Measurements from ENCODE around the gene TBC1D21. TPM values are rescaled to one million over a fixed set of nuclear protein-coding genes. Genes with fewer than 3 reads are reported as not detected.
"Not testable (repeated sequence)": the region's sequence is repeated elsewhere in the genome, so short reads cannot be mapped to it uniquely, and the experiment has no call there.

The TBC1D21 gene
- total and polyA plus RNA-seq, 2 of the 8 experiments (the other 6 are each of a cell fraction or from before 2014, with no cell fraction given): not detected

- 87% methylated on average over 8 of the region's 8 CpGs; no CpG with 5 or more reads in 1 of the 2 experiments for WGBS, 2 experiments (ENCODE audit: extremely low coverage in 1 of 2, insufficient coverage in 1 of 2, insufficient read length in 1 of 2, insufficient replicate concordance in 2 of 2, low coverage in 1 of 2, low lambda C conversion rate in 2 of 2, missing lambda C conversion rate in 1 of 2)
- not testable (repeated sequence) for H3K4me1 ChIP-seq (replicated peaks in 1 of 4; ENCODE audit: control insufficient read depth in 3 of 4, insufficient read depth in 4 of 4, low read length in 3 of 4); H2BK120ac ChIP-seq (replicated peaks; ENCODE audit: low read depth, low read length); H3K36me3 ChIP-seq (ENCODE audit: control insufficient read depth in 2 of 4, insufficient read depth in 4 of 4, low read length in 3 of 4); H3K23me2 ChIP-seq (ENCODE audit: low read depth, low read length); H3K79me1 ChIP-seq (ENCODE audit: low read depth, low read length); H3K18ac ChIP-seq (ENCODE audit: extremely low read depth, low read length); H2BK12ac ChIP-seq (ENCODE audit: low read depth, low read length); H3K23ac ChIP-seq (ENCODE audit: insufficient read length); H2BK20ac ChIP-seq (ENCODE audit: low read length); H2AK5ac ChIP-seq (ENCODE audit: low read depth, low read length); H4K91ac ChIP-seq (replicated peaks; ENCODE audit: insufficient read length, low read length); H3K4ac ChIP-seq (replicated peaks; ENCODE audit: insufficient read length, low read depth, low read length); DNase-seq (ENCODE audit: low read depth in 1 of 2, low spot score in 2 of 2); H2BK15ac ChIP-seq (ENCODE audit: low read length); H3K4me2 ChIP-seq (ENCODE audit: insufficient read depth in 1 of 2, low read depth in 2 of 2, low read length in 2 of 2); H4K20me1 ChIP-seq (replicated peaks in 1 of 2; ENCODE audit: control insufficient read depth in 1 of 2, insufficient read depth in 2 of 2, low read length in 2 of 2); H2AFZ ChIP-seq (ENCODE audit: low read length); H3K27me3 ChIP-seq (replicated peaks in 1 of 4; ENCODE audit: control insufficient read depth in 3 of 4, extremely low read depth in 1 of 4, insufficient read depth in 3 of 4, low read length in 3 of 4); H3K14ac ChIP-seq (ENCODE audit: insufficient read length); H4K5ac ChIP-seq (ENCODE audit: insufficient read length, low read depth, low read length); FAIRE-seq; H3K9ac ChIP-seq (replicated peaks in 1 of 4; ENCODE audit: extremely low read depth in 1 of 4, low read depth in 3 of 4, low read length in 3 of 4); H3K4me3 ChIP-seq (ENCODE audit: extremely low read depth in 1 of 4, insufficient read depth in 2 of 4, low read depth in 3 of 4, low read length in 4 of 4); H3K9me3 ChIP-seq (ENCODE audit: insufficient read depth in 2 of 2, low read depth in 1 of 2, low read length in 1 of 2); H3K27ac ChIP-seq (ENCODE audit: low read depth, low read length); H3K56ac ChIP-seq (replicated peaks; ENCODE audit: insufficient read length, low read depth, low read length); H4K8ac ChIP-seq (ENCODE audit: extremely low read depth, insufficient read depth, low read length); H3K79me2 ChIP-seq (ENCODE audit: control insufficient read depth in 1 of 2, insufficient read depth in 2 of 2, low read length in 2 of 2); H2BK5ac ChIP-seq (ENCODE audit: low read depth, low read length)
- POLR2A ChIA-PET (ENCODE audit: partially characterized antibody): interaction anchor here (1.8 kb wide), 1 partner anchor 11 kb away, joined by 9 read pairs; no protein-coding TSS in a partner anchor
- CTCF ChIA-PET (ENCODE audit: partially characterized antibody): interaction anchor here (1.3 to 5.8 kb wide), 7 partner anchors 9 to 41 kb away, joined by 3 to 31 read pairs (median 7); no protein-coding TSS in a partner anchor
Measured at GRCh38 chr15:73938516-73938915, 65.2 kb downstream of the TBC1D21 start.

Other genes with a start within 250 kb of the TBC1D21 start
- 113 TPM in 2 replicates for gene NPTN, start 240.2 kb upstream of the TBC1D21 start, total RNA-seq (2021; fragmentation: NEBNext Ultra II Directional; extraction: Animal tissue kit (Norgen Biotek cat#: 25700))
- 59.7 and 67.0 TPM in 2 replicates for gene NPTN, start 240.2 kb upstream of the TBC1D21 start, polyA plus RNA-seq (2011; rRNA removed)
- gene CD276, start 189.2 kb upstream of the TBC1D21 start, total RNA-seq (2021; fragmentation: NEBNext Ultra II Directional; extraction: Animal tissue kit (Norgen Biotek cat#: 25700)): 152 and 156 TPM in 2 replicates
- gene CD276, start 189.2 kb upstream of the TBC1D21 start, polyA plus RNA-seq (2011; rRNA removed): 158 and 190 TPM in 2 replicates
- 10.2 and 13.1 TPM in 2 replicates for gene INSYN1, start 120.2 kb upstream of the TBC1D21 start, total RNA-seq (2021; fragmentation: NEBNext Ultra II Directional; extraction: Animal tissue kit (Norgen Biotek cat#: 25700))
- 7.2 and 11.6 TPM in 2 replicates for gene INSYN1, start 120.2 kb upstream of the TBC1D21 start, polyA plus RNA-seq (2011; rRNA removed)
- gene LOXL1, start 52.9 kb downstream of the TBC1D21 start, total RNA-seq (2021; fragmentation: NEBNext Ultra II Directional; extraction: Animal tissue kit (Norgen Biotek cat#: 25700)): 8.1 and 9.3 TPM in 2 replicates
- 14.4 and 22.7 TPM in 2 replicates for gene LOXL1, start 52.9 kb downstream of the TBC1D21 start, polyA plus RNA-seq (2011; rRNA removed)
- gene STOML1, start 118.7 kb downstream of the TBC1D21 start, total RNA-seq (2021; fragmentation: NEBNext Ultra II Directional; extraction: Animal tissue kit (Norgen Biotek cat#: 25700)): 2.6 and 3.8 TPM in 2 replicates
- gene STOML1, start 118.7 kb downstream of the TBC1D21 start, polyA plus RNA-seq (2011; rRNA removed): 3.2 and 6.4 TPM in 2 replicates
- 30.3 and 31.2 TPM in 2 replicates for gene PML, start 121.2 kb downstream of the TBC1D21 start, total RNA-seq (2021; fragmentation: NEBNext Ultra II Directional; extraction: Animal tissue kit (Norgen Biotek cat#: 25700))
- 14.9 and 30.4 TPM in 2 replicates for gene PML, start 121.2 kb downstream of the TBC1D21 start, polyA plus RNA-seq (2011; rRNA removed)
- 0.80 and 3.3 TPM in 2 replicates for gene GOLGA6A, start 209.0 kb downstream of the TBC1D21 start, total RNA-seq (2021; fragmentation: NEBNext Ultra II Directional; extraction: Animal tissue kit (Norgen Biotek cat#: 25700))
- 1.0 and 2.1 TPM in 2 replicates for gene GOLGA6A, start 209.0 kb downstream of the TBC1D21 start, polyA plus RNA-seq (2011; rRNA removed)

All from H1 (cell line).